ENCODE data around the gene UBE2D2. TPM values are rescaled to one million over a fixed set of nuclear protein-coding genes. Genes with fewer than 3 reads are reported as not detected.
"Not testable (repeated sequence)": the region's sequence is repeated elsewhere in the genome, so short reads cannot be mapped to it uniquely, and the experiment has no call there.

The UBE2D2 gene
- polyA plus RNA-seq, 4 donors = 74.3 to 118 (median 95.3) TPM

DNA sequence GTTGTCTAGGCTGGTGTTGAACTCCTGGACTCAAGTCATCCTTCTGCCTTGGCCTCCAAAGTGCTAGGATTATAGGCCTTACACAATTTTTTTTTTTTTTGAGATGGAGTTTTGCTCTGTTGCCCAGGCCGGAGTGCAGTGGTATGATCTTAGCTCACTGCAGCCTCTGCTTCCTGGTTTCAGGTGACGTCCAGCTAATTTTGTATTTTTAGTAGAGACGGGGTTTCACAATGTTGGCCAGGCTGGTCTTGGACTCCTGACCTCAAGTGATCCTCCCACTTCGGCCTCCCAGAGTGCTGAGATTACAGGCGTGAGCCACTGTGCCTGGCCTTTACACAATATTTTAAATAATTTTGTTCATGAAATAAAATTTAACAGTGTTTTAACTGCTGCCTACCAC lies 21.0 kb downstream of the UBE2D2 start:
- H3K9me3 ChIP-seq (ENCODE audit: control insufficient read depth in 2 of 2, insufficient read depth in 1 of 2, low read depth in 1 of 2, low read length in 1 of 2); FAIRE-seq: not testable (repeated sequence)
- WGBS, 3 donors = 84 to 89% (median 85%) methylated on average over 5 of the region's 5 CpGs

DNA sequence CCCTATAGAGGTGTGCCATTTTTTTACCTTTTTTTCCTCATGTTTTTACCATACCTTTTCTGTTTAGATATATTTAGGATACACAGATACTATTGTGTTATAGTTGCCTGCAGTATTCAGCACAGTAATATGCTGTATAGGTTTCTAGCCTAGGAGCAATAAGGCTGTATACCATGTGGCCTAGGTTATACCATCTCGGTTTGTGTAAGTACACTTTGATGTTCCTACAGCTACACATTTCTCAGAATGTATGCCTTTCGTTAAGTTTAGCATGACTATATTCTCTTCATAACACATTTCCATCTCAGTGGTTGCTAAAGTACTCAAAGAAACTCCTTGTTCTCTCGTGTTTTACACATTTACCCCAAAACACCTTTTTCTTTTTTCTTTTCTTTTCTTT lies 23.0 kb downstream of the UBE2D2 start:
- Histone ChIP-seq H3K4me3 (ENCODE audit: low read depth in 1 of 3, low read length in 3 of 3) (no peak overlapping the region), H3K27ac (ENCODE audit: low read depth in 1 of 3, low read length in 2 of 3) (no peak overlapping the region), H3K9me3 (ENCODE audit: control insufficient read depth in 2 of 2, insufficient read depth in 1 of 2, low read depth in 1 of 2, low read length in 1 of 2) (no peaks in the 10 kb centered on the region), H3K4me1 (ENCODE audit: control insufficient read depth in 3 of 3, insufficient read depth in 2 of 3, low read depth in 1 of 3, low read length in 2 of 3) (no peaks in the 10 kb centered on the region), H3K36me3 (ENCODE audit: control insufficient read depth in 3 of 3, insufficient read depth in 2 of 3, low read depth in 1 of 3, low read length in 3 of 3) (peaks cover 2 to 38% (median 2%) of the 10 kb centered on the region in 3 donors), H3K27me3 (ENCODE audit: control insufficient read depth in 3 of 3, insufficient read depth in 3 of 3, low read length in 3 of 3) (no peaks in the 10 kb centered on the region)
- FAIRE-seq (no peak), DNase-seq (no peak)
- WGBS, 3 donors = 73 to 75% (median 74%) methylated on average over 3 of the region's 3 CpGs

More for the DNA sequence above, 21.0 kb downstream of the UBE2D2 start:
- DNase-seq; H3K4me1 ChIP-seq (ENCODE audit: control insufficient read depth in 3 of 3, insufficient read depth in 2 of 3, low read depth in 1 of 3, low read length in 2 of 3); H3K27ac ChIP-seq (ENCODE audit: low read depth in 1 of 3, low read length in 2 of 3); H3K27me3 ChIP-seq (ENCODE audit: control insufficient read depth in 3 of 3, insufficient read depth in 3 of 3, low read length in 3 of 3); H3K4me3 ChIP-seq (ENCODE audit: low read depth in 1 of 3, low read length in 3 of 3): not testable (repeated sequence)
- H3K36me3 ChIP-seq (ENCODE audit: control insufficient read depth in 3 of 3, insufficient read depth in 2 of 3, low read depth in 1 of 3, low read length in 3 of 3) = peaks cover 2 to 22% (median 2%) of the 10 kb centered on the region in 3 donors

DNA sequence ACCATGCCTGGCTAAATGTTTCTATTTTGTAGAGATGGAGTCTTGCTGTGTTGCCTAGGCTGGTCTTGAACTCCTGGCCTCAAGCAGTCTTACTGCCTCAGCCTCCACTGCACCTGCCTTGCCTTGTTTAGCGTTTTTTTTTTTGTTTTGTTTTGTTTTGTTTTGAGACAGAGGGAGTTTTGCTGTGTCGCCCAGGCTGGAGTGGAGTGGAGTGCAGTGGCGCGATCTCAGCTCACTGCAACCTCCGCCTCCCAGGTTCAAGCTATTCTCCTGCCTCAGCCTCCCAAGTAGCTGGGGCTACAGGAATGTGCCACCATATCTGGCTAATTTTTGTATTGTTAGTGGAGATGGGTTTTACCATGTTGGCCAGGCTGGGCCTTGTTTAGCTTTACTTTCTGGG lies 27.0 kb downstream of the UBE2D2 start:
- not testable (repeated sequence) for H3K4me3 ChIP-seq (ENCODE audit: low read depth in 1 of 3, low read length in 3 of 3); H3K4me1 ChIP-seq (ENCODE audit: control insufficient read depth in 3 of 3, insufficient read depth in 2 of 3, low read depth in 1 of 3, low read length in 2 of 3); FAIRE-seq; H3K27me3 ChIP-seq (ENCODE audit: control insufficient read depth in 3 of 3, insufficient read depth in 3 of 3, low read length in 3 of 3); H3K27ac ChIP-seq (ENCODE audit: low read depth in 1 of 3, low read length in 2 of 3); DNase-seq; H3K9me3 ChIP-seq (ENCODE audit: control insufficient read depth in 2 of 2, insufficient read depth in 1 of 2, low read depth in 1 of 2, low read length in 1 of 2)
- 82 to 95% (median 92%) methylated on average over 5 of the region's 5 CpGs for whole genome bisulfite sequencing, 3 donors
- H3K36me3 ChIP-seq (ENCODE audit: control insufficient read depth in 3 of 3, insufficient read depth in 2 of 3, low read depth in 1 of 3, low read length in 3 of 3) = peaks cover 0 to 31% (median 2%) of the 10 kb centered on the region in 3 donors

DNA sequence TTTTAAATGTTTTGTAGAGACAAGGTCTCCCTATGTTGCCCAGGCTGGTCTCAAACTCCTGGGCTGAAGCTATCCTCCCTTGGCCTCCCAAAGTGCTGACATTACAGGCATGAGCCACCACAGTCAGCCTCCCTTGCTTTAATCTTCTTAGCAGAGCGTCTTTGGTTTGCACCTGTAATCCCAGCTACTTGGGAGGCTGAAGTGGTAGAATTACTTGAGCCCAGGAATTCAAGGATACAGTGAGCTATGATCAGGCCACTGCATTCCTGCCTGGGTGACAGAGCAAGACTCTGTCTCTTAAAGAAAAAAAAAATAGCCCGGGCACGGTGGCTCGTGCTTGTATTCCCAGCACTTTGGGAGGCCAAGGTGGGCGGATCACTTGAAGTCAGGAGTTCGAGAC lies 27.8 kb downstream of the UBE2D2 start:
- Histone ChIP-seq H3K4me1 (ENCODE audit: control insufficient read depth in 3 of 3, insufficient read depth in 2 of 3, low read depth in 1 of 3, low read length in 2 of 3) (peaks cover 0 to 4% (median 0%) of the 10 kb centered on the region in 3 donors), H3K36me3 (ENCODE audit: control insufficient read depth in 3 of 3, insufficient read depth in 2 of 3, low read depth in 1 of 3, low read length in 3 of 3) (peaks cover 0 to 34% (median 2%) of the 10 kb centered on the region in 3 donors), H3K9me3 (ENCODE audit: control insufficient read depth in 2 of 2, insufficient read depth in 1 of 2, low read depth in 1 of 2, low read length in 1 of 2) (no peaks in the 10 kb centered on the region), H3K27me3 (ENCODE audit: control insufficient read depth in 3 of 3, insufficient read depth in 3 of 3, low read length in 3 of 3) (no peaks in the 10 kb centered on the region), H3K27ac (ENCODE audit: low read depth in 1 of 3, low read length in 2 of 3) (no peak overlapping the region), H3K4me3 (ENCODE audit: low read depth in 1 of 3, low read length in 3 of 3) (no peak overlapping the region)
- FAIRE-seq (no peak), DNase-seq (no peak)
- WGBS, 3 donors = 93 to 95% (median 93%) methylated on average over 6 of the region's 6 CpGs

DNA sequence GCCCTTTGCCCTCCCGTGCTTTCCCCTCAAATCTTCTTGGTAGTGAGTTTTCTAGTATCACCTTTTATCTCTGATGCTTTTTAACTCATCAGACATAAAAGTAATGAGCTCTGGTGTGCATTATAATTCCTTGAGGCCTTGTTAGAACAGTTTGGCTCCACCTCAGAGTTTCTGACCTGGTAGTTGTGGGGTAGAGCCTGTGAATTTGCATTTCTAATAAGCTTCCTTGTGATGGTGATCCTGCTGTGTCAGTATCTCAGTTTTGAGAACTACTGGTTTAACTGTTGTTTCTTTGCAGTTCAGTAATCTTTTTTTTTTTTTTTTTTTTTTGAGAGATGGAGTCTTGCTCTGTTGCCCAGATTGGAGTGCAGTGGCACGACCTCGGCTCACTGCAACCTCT lies 31.1 kb downstream of the UBE2D2 start:
- no peak overlapping the region for H3K27ac ChIP-seq (ENCODE audit: low read depth in 1 of 3, low read length in 2 of 3)
- H3K4me3 ChIP-seq (ENCODE audit: low read depth in 1 of 3, low read length in 3 of 3) = no peak overlapping the region
- H3K9me3 ChIP-seq (ENCODE audit: control insufficient read depth in 2 of 2, insufficient read depth in 1 of 2, low read depth in 1 of 2, low read length in 1 of 2) = no peaks in the 10 kb centered on the region
- peaks cover 0 to 4% (median 0%) of the 10 kb centered on the region in 3 donors for H3K4me1 ChIP-seq (ENCODE audit: control insufficient read depth in 3 of 3, insufficient read depth in 2 of 3, low read depth in 1 of 3, low read length in 2 of 3)
- DNase-seq (no peak), FAIRE-seq (no peak)
- no peaks in the 10 kb centered on the region for H3K27me3 ChIP-seq (ENCODE audit: control insufficient read depth in 3 of 3, insufficient read depth in 3 of 3, low read length in 3 of 3)
- peaks cover 0 to 25% (median 0%) of the 10 kb centered on the region in 3 donors for H3K36me3 ChIP-seq (ENCODE audit: control insufficient read depth in 3 of 3, insufficient read depth in 2 of 3, low read depth in 1 of 3, low read length in 3 of 3)
- 79 to 94% (median 85%) methylated on average over 3 of the region's 3 CpGs for WGBS, 3 donors

DNA sequence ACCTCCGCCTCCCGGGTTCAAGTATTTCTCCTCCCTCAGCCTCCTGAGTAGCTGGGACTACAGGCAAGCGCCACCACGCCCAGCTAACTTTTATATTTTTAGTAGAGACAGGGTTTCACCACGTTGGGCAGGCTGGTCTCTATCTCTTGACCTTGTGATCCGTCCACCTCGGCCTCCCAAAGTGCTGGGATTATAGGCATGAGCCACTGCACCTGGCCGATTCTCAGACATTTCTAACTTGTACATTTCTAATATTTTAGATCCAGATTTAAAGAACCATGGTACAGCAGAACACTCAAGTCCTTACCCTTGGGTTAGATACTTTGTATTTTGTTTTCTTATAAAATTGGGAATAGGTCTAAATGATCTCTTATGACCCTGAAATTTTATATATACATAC lies 31.9 kb downstream of the UBE2D2 start:
- WGBS, 3 donors = 76 to 86% (median 85%) methylated on average over 8 of the region's 8 CpGs
- DNase-seq; FAIRE-seq; H3K4me3 ChIP-seq (ENCODE audit: low read depth in 1 of 3, low read length in 3 of 3); H3K27ac ChIP-seq (ENCODE audit: low read depth in 1 of 3, low read length in 2 of 3); H3K9me3 ChIP-seq (ENCODE audit: control insufficient read depth in 2 of 2, insufficient read depth in 1 of 2, low read depth in 1 of 2, low read length in 1 of 2); H3K27me3 ChIP-seq (ENCODE audit: control insufficient read depth in 3 of 3, insufficient read depth in 3 of 3, low read length in 3 of 3); H3K4me1 ChIP-seq (ENCODE audit: control insufficient read depth in 3 of 3, insufficient read depth in 2 of 3, low read depth in 1 of 3, low read length in 2 of 3): not testable (repeated sequence)
- peaks cover 0 to 22% (median 0%) of the 10 kb centered on the region in 3 donors for H3K36me3 ChIP-seq (ENCODE audit: control insufficient read depth in 3 of 3, insufficient read depth in 2 of 3, low read depth in 1 of 3, low read length in 3 of 3)

DNA sequence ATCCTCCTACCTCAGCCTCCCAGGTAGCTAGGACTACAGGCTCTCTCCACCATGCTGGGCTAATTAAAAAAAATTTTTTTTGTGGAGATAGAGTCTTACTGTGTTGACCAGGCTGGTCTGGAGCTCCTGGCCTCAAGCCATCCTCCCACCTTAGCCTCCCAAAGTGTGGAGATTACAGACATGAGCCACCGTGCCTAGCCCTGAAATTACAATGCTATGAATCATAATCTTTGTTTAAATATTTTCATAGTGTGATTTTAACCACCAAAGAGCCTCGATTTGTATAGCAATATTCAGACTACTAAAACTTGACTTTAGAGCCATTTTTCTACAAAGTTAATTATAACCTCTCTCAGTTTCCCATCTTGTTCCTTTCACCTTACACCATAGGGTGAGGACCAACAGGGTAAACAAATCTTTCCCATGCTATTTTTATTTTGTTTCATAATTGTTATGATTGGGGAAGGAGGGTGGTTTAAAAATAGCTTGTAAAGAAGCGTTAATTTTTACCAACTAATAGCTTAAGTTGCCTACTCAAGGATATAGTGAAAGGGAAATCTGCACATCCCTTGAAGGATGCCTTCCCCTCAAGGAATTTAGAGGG lies 32.7 kb downstream of the UBE2D2 start:
- Histone ChIP-seq H3K36me3 (ENCODE audit: control insufficient read depth in 3 of 3, insufficient read depth in 2 of 3, low read depth in 1 of 3, low read length in 3 of 3) (peaks cover 0 to 21% (median 0%) of the 10 kb centered on the region in 3 donors), H3K4me1 (ENCODE audit: control insufficient read depth in 3 of 3, insufficient read depth in 2 of 3, low read depth in 1 of 3, low read length in 2 of 3) (peaks cover 0 to 4% (median 0%) of the 10 kb centered on the region in 3 donors), H3K27me3 (ENCODE audit: control insufficient read depth in 3 of 3, insufficient read depth in 3 of 3, low read length in 3 of 3) (no peaks in the 10 kb centered on the region), H3K9me3 (ENCODE audit: control insufficient read depth in 2 of 2, insufficient read depth in 1 of 2, low read depth in 1 of 2, low read length in 1 of 2) (no peaks in the 10 kb centered on the region), H3K4me3 (ENCODE audit: low read depth in 1 of 3, low read length in 3 of 3) (no peak overlapping the region), H3K27ac (ENCODE audit: low read depth in 1 of 3, low read length in 2 of 3) (no peak overlapping the region)
- WGBS, 3 donors = 34 to 48% (median 42%) methylated on average over 3 of the region's 3 CpGs
- DNase-seq (no peak), FAIRE-seq (no peak)

DNA sequence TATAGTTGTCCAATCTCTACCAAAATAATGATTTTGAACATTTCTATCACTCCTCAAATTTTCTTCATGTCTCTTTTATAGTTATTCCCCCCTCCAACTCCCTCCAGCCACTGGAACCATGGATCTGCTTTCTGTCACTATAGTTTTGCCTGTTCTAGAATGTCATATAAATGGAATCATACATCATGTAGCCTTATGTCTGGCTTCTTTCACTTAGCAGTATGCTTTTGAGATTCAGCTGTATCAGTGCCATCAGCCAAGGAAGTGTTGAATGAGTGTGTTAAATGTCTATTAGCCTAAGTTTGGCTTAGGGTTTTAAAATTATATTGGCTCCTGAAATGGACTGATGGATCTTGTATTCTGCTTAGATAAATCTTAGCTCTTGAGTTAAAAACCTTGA lies 36.0 kb downstream of the UBE2D2 start:
- DNase-seq (no peak), FAIRE-seq (no peak)
- H3K4me3 ChIP-seq (ENCODE audit: low read depth in 1 of 3, low read length in 3 of 3) = no peak overlapping the region
- H3K36me3 ChIP-seq (ENCODE audit: control insufficient read depth in 3 of 3, insufficient read depth in 2 of 3, low read depth in 1 of 3, low read length in 3 of 3) = peaks cover 6 to 30% (median 7%) of the 10 kb centered on the region in 3 donors
- no peak overlapping the region for H3K27ac ChIP-seq (ENCODE audit: low read depth in 1 of 3, low read length in 2 of 3)
- no peaks in the 10 kb centered on the region for H3K27me3 ChIP-seq (ENCODE audit: control insufficient read depth in 3 of 3, insufficient read depth in 3 of 3, low read length in 3 of 3)
- H3K4me1 ChIP-seq (ENCODE audit: control insufficient read depth in 3 of 3, insufficient read depth in 2 of 3, low read depth in 1 of 3, low read length in 2 of 3) = peaks cover 0 to 4% (median 0%) of the 10 kb centered on the region in 3 donors
- H3K9me3 ChIP-seq (ENCODE audit: control insufficient read depth in 2 of 2, insufficient read depth in 1 of 2, low read depth in 1 of 2, low read length in 1 of 2) = no peaks in the 10 kb centered on the region

DNA sequence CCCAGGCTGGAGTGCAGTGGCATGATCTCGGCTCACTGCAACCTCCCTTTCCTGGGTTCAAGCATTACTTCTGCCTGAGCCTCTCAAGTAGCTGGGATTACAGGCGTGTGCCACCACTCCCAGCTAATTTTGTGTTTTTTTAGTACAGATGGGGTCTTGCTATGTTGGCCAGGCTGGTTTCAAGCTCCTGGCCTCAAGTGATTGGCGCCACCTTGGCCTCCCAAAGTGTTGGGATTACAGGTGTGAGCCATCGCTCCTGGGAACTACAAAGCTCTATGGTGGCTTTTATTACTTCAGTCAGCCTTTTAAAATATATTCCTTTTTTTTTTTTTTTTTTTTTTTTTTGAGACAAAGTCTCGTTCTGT lies 37.4 kb downstream of the UBE2D2 start:
- not testable (repeated sequence) for FAIRE-seq; H3K4me3 ChIP-seq (ENCODE audit: low read depth in 1 of 3, low read length in 3 of 3); H3K27me3 ChIP-seq (ENCODE audit: control insufficient read depth in 3 of 3, insufficient read depth in 3 of 3, low read length in 3 of 3); H3K4me1 ChIP-seq (ENCODE audit: control insufficient read depth in 3 of 3, insufficient read depth in 2 of 3, low read depth in 1 of 3, low read length in 2 of 3); DNase-seq; H3K27ac ChIP-seq (ENCODE audit: low read depth in 1 of 3, low read length in 2 of 3); H3K9me3 ChIP-seq (ENCODE audit: control insufficient read depth in 2 of 2, insufficient read depth in 1 of 2, low read depth in 1 of 2, low read length in 1 of 2)
- 97 to 99% (median 97%) methylated on average over 4 to 5 of the region's 5 CpGs for WGBS, 3 donors
- peaks cover 7 to 37% (median 9%) of the 10 kb centered on the region in 3 donors for H3K36me3 ChIP-seq (ENCODE audit: control insufficient read depth in 3 of 3, insufficient read depth in 2 of 3, low read depth in 1 of 3, low read length in 3 of 3)
